ENCODE measurements around the gene TMPRSS9. TPM values are rescaled to one million over a fixed set of nuclear protein-coding genes. Genes with fewer than 3 reads are reported as not detected.

TMPRSS9 gene
- total RNA-seq, 1 experiment from 2014 or later, result 0.66 TPM

- BruUV-seq (replicated peaks), result no TSS peak
- Histone ChIP-seq H3K9me3 (peaks cover 13% of the 10 kb centered on the region), H3K27me3 (replicated peaks; ENCODE audit: control insufficient read depth, insufficient read depth, low read length) (no peaks in the 10 kb centered on the region), H3K4me3 (ENCODE audit: low read depth, low read length) (no peak overlapping the region), H3K36me3 (ENCODE audit: control insufficient read depth, insufficient read depth, low read length) (no peaks in the 10 kb centered on the region), H3K4me1 (no peaks in the 10 kb centered on the region)
- intact Hi-C loops (cut with micrococcal nuclease; ENCODE audit: unreplicated experiment), result no loop called here
- CTCF ChIA-PET, result no interaction called here
- Mint-ChIP-seq H3K4me1 (ENCODE audit: low read depth, unreplicated experiment) (peaks cover 8% of the 10 kb centered on the region), H3K9me3 (ENCODE audit: unreplicated experiment) (peaks cover 16% of the 10 kb centered on the region), H3K27me3 (ENCODE audit: insufficient read depth, unreplicated experiment) (no peaks in the 10 kb centered on the region), H3K27ac (ENCODE audit: unreplicated experiment) (no peak overlapping the region), H3K4me3 (ENCODE audit: unreplicated experiment) (no peak overlapping the region), H3K36me3 (ENCODE audit: insufficient read depth, unreplicated experiment) (peaks cover 8% of the 10 kb centered on the region)
- TF ChIP-seq CTCF (IDR thresholded peaks at IDR 0.05; ENCODE audit: insufficient read depth in 1 of 2, low read depth in 1 of 2, low read length in 1 of 2, severe bottlenecking in 1 of 2, unreplicated experiment in 1 of 2), result no peak
- POLR2A ChIA-PET, result no interaction called here
- no peak for DNase-seq
These were observed 14.7 kb downstream of the TMPRSS9 start for GRCh38 chr19:2374808-2375207.

DNA sequence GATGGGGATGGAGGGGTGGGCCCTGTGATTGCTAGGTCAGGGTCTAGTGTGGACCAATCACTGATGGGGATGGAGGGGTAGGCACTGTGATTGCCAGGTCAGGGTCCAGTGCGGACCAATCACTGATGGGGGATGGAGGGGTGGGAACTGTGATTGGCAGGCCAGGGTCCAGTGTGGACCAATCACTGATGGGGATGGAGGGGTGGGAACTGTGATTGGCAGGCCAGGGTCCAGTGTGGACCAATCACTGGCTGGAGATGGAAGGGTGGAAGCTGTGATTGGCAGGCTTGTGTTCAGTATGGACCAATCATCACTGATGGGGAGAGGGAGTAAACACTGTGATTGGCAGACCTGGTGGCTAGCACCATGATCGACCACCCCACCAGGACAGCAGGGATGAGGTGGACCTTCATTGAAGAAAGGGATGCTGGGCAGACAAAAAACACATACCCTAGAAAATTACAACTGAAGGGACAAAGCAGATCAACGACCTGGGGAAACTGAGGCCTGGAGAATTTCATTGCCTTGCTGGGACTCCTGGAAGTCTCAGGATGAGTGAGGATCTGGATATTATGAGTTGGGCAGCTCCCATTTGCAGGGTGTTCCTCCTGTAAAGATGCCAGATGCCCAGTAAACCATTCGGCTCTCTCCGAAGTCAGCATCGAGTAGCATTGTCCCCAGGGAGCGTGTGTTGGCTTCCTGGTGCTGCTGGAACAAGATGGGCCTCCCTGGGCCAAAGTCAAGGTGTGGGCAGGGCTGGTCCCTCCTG, 15.5 kb downstream of the TMPRSS9 start:
- peaks cover 13% of the 10 kb centered on the region for H3K9me3 ChIP-seq
- Mint-ChIP-seq H3K27me3 (ENCODE audit: insufficient read depth, unreplicated experiment) (no peaks in the 10 kb centered on the region), H3K36me3 (ENCODE audit: insufficient read depth, unreplicated experiment) (peaks cover 9% of the 10 kb centered on the region), H3K27ac (ENCODE audit: unreplicated experiment) (no peak overlapping the region), H3K9me3 (ENCODE audit: unreplicated experiment) (peaks cover 19% of the 10 kb centered on the region), H3K4me3 (ENCODE audit: unreplicated experiment) (no peak overlapping the region), H3K4me1 (ENCODE audit: low read depth, unreplicated experiment) (peaks cover 8% of the 10 kb centered on the region)
- no peaks in the 10 kb centered on the region for H3K27me3 ChIP-seq (replicated peaks; ENCODE audit: control insufficient read depth, insufficient read depth, low read length)
- H3K4me1 ChIP-seq, result no peaks in the 10 kb centered on the region
- H3K4me3 ChIP-seq (ENCODE audit: low read depth, low read length), result no peak overlapping the region
- intact Hi-C loops (cut with micrococcal nuclease; ENCODE audit: unreplicated experiment), result no loop called here
- TF ChIP-seq CTCF (IDR thresholded peaks at IDR 0.05; ENCODE audit: insufficient read depth in 1 of 2, low read depth in 1 of 2, low read length in 1 of 2, severe bottlenecking in 1 of 2, unreplicated experiment in 1 of 2), result no peak
- ChIA-PET POLR2A (no interaction called here), CTCF (no interaction called here)
- H3K36me3 ChIP-seq (ENCODE audit: control insufficient read depth, insufficient read depth, low read length), result no peaks in the 10 kb centered on the region
- DNase-seq, result no peak
- no TSS peak for BruUV-seq (replicated peaks)

DNA sequence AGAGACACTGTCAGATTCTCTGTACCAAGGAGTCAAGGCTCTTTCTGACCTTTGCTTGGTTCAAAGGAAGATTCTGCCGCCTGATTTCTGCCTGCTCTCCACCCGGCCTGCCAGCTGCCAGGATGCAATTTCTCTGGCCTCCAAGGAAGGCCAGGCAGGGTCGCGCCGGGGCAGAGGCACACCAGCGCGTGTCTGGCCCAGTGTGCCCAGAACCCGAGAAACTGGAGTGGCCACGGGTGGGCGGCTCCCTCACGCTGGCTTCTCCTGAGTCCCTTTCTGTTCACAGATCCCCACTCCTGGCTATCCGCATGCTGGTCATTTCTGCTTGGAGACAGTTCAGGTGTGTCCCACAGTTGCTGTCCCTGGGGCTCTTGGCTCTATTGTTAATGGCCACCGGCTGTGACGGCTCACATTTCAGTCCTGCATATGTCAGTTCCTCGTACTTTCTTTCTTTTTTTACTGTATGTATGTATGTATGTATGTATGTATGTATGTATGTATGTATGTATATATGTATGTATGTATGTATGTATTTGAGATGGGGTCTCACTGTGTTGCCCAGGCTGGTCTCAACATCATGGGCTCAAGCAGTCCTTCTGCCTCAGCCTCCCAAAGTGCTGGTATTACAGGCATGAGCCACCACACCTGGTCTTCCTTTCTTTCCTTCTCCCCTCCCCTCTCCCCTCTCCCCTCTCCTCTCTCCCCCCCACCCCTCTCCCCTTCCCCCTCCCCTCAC, 16.9 kb downstream of the TMPRSS9 start:
- no peak overlapping the region for H3K4me3 Mint-ChIP-seq (ENCODE audit: unreplicated experiment)
- BruUV-seq (replicated peaks), result no TSS peak
- no peak for TF ChIP-seq CTCF (IDR thresholded peaks at IDR 0.05; ENCODE audit: insufficient read depth in 1 of 2, low read depth in 1 of 2, low read length in 1 of 2, severe bottlenecking in 1 of 2, unreplicated experiment in 1 of 2)
- ChIA-PET POLR2A (no interaction called here), CTCF (no interaction called here)
- no peaks in the 10 kb centered on the region for H3K27me3 Mint-ChIP-seq (ENCODE audit: insufficient read depth, unreplicated experiment)
- H3K36me3 ChIP-seq (ENCODE audit: control insufficient read depth, insufficient read depth, low read length), result no peaks in the 10 kb centered on the region
- peaks cover 13% of the 10 kb centered on the region for H3K9me3 ChIP-seq
- no peaks in the 10 kb centered on the region for H3K4me1 ChIP-seq
- no peak overlapping the region for H3K4me3 ChIP-seq (ENCODE audit: low read depth, low read length)
- no peaks in the 10 kb centered on the region for H3K27me3 ChIP-seq (replicated peaks; ENCODE audit: control insufficient read depth, insufficient read depth, low read length)
- peaks cover 9% of the 10 kb centered on the region for H3K36me3 Mint-ChIP-seq (ENCODE audit: insufficient read depth, unreplicated experiment)
- peaks cover 6% of the 10 kb centered on the region for H3K4me1 Mint-ChIP-seq (ENCODE audit: low read depth, unreplicated experiment)
- H3K9me3 Mint-ChIP-seq (ENCODE audit: unreplicated experiment), result peaks cover 19% of the 10 kb centered on the region
- no peak for DNase-seq
- intact Hi-C loops (cut with micrococcal nuclease; ENCODE audit: unreplicated experiment), result no loop called here
- H3K27ac Mint-ChIP-seq (ENCODE audit: unreplicated experiment), result no peak overlapping the region

All from Caco-2 (cell line).